ENCODE data around the gene CPAMD8. TPM values are rescaled to one million over a fixed set of nuclear protein-coding genes. Genes with fewer than 3 reads are reported as not detected.

The CPAMD8 gene
- total and polyA plus RNA-seq, 9 of the 15 experiments (the other 6 are each of a cell fraction or from before 2014, with no cell fraction given) = 0.20 to 2.1 (median 1.3) TPM

DNA sequence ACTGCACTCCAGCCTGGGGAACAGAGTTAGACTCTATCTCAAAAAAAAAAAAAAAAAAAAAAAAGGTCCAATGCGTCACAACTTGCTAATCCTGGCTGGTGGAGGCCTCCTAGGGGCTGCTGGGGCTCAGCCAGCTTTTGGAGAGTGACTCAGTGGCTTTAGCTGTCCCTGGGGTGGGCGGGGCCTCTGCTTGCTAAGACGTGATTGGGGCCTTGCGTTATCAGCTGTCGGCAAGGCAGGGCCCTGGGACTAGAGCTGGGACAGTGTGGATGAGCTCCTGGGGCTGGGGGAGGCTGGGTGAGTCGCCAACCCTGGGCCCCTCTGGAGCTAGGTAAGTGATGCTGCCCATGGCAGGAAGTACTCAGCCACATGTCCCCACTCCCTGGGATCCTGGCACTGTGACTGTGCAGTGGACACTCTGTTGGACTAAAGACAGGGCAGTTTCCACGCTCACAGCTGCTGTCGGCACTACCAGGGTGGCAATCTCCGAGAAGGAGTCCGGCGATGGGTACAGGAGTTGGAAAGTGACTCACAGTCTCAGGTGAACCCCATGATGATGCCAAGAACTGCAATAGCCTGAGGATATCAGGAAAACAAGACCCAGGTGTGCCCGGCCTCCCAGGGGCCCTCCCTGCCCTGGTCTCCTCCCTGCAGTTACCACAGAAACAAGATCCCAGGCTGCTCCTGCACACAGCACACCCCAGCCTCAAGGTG is 105.6 kb downstream of the CPAMD8 start (continued):
- TF ChIP-seq, protein P1, sequence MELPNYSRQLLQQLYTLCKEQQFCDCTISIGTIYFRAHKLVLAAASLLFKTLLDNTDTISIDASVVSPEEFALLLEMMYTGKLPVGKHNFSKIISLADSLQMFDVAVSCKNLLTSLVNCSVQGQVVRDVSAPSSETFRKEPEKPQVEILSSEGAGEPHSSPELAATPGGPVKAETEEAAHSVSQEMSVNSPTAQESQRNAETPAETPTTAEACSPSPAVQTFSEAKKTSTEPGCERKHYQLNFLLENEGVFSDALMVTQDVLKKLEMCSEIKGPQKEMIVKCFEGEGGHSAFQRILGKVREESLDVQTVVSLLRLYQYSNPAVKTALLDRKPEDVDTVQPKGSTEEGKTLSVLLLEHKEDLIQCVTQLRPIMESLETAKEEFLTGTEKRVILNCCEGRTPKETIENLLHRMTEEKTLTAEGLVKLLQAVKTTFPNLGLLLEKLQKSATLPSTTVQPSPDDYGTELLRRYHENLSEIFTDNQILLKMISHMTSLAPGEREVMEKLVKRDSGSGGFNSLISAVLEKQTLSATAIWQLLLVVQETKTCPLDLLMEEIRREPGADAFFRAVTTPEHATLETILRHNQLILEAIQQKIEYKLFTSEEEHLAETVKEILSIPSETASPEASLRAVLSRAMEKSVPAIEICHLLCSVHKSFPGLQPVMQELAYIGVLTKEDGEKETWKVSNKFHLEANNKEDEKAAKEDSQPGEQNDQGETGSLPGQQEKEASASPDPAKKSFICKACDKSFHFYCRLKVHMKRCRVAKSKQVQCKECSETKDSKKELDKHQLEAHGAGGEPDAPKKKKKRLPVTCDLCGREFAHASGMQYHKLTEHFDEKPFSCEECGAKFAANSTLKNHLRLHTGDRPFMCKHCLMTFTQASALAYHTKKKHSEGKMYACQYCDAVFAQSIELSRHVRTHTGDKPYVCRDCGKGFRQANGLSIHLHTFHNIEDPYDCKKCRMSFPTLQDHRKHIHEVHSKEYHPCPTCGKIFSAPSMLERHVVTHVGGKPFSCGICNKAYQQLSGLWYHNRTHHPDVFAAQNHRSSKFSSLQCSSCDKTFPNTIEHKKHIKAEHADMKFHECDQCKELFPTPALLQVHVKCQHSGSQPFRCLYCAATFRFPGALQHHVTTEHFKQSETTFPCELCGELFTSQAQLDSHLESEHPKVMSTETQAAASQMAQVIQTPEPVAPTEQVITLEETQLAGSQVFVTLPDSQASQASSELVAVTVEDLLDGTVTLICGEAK (IDR thresholded peaks at IDR 0.05) = peak; percentile 54; the same call in 1 of the 2 replicates
- TF ChIP-seq, protein P1 (CRISPR knock-in tag; IDR thresholded peaks at IDR 0.05) = no peak
- TF ChIP-seq RFX7 (CRISPR knock-in tag; IDR thresholded peaks at IDR 0.05) = no peak
- TF ChIP-seq, protein P2, sequence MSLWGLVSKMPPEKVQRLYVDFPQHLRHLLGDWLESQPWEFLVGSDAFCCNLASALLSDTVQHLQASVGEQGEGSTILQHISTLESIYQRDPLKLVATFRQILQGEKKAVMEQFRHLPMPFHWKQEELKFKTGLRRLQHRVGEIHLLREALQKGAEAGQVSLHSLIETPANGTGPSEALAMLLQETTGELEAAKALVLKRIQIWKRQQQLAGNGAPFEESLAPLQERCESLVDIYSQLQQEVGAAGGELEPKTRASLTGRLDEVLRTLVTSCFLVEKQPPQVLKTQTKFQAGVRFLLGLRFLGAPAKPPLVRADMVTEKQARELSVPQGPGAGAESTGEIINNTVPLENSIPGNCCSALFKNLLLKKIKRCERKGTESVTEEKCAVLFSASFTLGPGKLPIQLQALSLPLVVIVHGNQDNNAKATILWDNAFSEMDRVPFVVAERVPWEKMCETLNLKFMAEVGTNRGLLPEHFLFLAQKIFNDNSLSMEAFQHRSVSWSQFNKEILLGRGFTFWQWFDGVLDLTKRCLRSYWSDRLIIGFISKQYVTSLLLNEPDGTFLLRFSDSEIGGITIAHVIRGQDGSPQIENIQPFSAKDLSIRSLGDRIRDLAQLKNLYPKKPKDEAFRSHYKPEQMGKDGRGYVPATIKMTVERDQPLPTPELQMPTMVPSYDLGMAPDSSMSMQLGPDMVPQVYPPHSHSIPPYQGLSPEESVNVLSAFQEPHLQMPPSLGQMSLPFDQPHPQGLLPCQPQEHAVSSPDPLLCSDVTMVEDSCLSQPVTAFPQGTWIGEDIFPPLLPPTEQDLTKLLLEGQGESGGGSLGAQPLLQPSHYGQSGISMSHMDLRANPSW (CRISPR knock-in tag; IDR thresholded peaks at IDR 0.05) = no peak
- TF ChIP-seq, protein P3, sequence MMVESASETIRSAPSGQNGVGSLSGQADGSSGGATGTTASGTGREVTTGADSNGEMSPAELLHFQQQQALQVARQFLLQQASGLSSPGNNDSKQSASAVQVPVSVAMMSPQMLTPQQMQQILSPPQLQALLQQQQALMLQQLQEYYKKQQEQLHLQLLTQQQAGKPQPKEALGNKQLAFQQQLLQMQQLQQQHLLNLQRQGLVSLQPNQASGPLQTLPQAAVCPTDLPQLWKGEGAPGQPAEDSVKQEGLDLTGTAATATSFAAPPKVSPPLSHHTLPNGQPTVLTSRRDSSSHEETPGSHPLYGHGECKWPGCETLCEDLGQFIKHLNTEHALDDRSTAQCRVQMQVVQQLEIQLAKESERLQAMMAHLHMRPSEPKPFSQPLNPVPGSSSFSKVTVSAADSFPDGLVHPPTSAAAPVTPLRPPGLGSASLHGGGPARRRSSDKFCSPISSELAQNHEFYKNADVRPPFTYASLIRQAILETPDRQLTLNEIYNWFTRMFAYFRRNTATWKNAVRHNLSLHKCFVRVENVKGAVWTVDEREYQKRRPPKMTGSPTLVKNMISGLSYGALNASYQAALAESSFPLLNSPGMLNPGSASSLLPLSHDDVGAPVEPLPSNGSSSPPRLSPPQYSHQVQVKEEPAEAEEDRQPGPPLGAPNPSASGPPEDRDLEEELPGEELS (CRISPR knock-in tag; IDR thresholded peaks at IDR 0.05; ENCODE audit: borderline replicate concordance) = no peak
- TF ChIP-seq EP300 (IDR thresholded peaks at IDR 0.05; ENCODE audit: low read length) = no peak
- TF ChIP-seq MAZ (CRISPR knock-in tag; conservative IDR thresholded peaks at IDR 0.05 in 1 of 2, IDR thresholded peaks at IDR 0.05 in 1 of 2) = no peak
- TF ChIP-seq CREM (IDR thresholded peaks at IDR 0.05; ENCODE audit: low read depth) = peak; percentile 67
